Bronchial epithelial cell (primary cell): ENCODE data around the gene SLC17A4. TPM values are rescaled to one million over a fixed set of nuclear protein-coding genes. Genes with fewer than 3 reads are reported as not detected.

Experiments used
- DNase-seq: peaks from one replicate; pipeline ENCODE4 v3.0.0-alpha.2; 2010; ENCODE audit warnings: low read depth
- FAIRE-seq: peaks from 2 replicates; lab custom pipeline; 2011; peaks lifted over from hg19 to GRCh38; lab: Jason Lieb, UNC
- H3K27me3 ChIP-seq: 2 replicates; pipeline ENCODE4 v1.5.1; 2011; ENCODE audit warnings: low read length; ENCODE audit not compliant: control insufficient read depth, insufficient read depth
- H3K36me3 ChIP-seq: 2 replicates; pipeline ENCODE4 v1.5.1; 2011; ENCODE audit warnings: low read length; ENCODE audit not compliant: control insufficient read depth, insufficient read depth
- H3K4me3 ChIP-seq: 2 replicates; pipeline ENCODE4 v1.5.1; 2011; ENCODE audit warnings: mild to moderate bottlenecking, low read depth, low read length, control low read depth
- total RNA-seq: library from RNA; depleted of rRNA; stranded (reverse); fragments of >200 nt; gene quantifications from 2 replicates; pipeline ENCODE4 v1.2.1, GENCODE V29; 2014
- TF ChIP-seq, protein P1 (sequence below): IDR thresholded peaks from 2 replicates; pipeline ENCODE4 v1.5.1; 2011; ENCODE audit warnings: mild to moderate bottlenecking, moderate library complexity, low read length, control low read depth, inconsistent platforms; ENCODE audit not compliant: insufficient read depth, severe bottlenecking

Gene SLC17A4
- not detected in 2 replicates for total RNA-seq

- DNase-seq (no peak), FAIRE-seq (no peak)
- TF ChIP-seq, protein P1, sequence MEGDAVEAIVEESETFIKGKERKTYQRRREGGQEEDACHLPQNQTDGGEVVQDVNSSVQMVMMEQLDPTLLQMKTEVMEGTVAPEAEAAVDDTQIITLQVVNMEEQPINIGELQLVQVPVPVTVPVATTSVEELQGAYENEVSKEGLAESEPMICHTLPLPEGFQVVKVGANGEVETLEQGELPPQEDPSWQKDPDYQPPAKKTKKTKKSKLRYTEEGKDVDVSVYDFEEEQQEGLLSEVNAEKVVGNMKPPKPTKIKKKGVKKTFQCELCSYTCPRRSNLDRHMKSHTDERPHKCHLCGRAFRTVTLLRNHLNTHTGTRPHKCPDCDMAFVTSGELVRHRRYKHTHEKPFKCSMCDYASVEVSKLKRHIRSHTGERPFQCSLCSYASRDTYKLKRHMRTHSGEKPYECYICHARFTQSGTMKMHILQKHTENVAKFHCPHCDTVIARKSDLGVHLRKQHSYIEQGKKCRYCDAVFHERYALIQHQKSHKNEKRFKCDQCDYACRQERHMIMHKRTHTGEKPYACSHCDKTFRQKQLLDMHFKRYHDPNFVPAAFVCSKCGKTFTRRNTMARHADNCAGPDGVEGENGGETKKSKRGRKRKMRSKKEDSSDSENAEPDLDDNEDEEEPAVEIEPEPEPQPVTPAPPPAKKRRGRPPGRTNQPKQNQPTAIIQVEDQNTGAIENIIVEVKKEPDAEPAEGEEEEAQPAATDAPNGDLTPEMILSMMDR, result no peak
- Histone ChIP-seq H3K36me3 (no peaks in the 10 kb centered on the region), H3K27me3 (peaks cover 5% of the 10 kb centered on the region), H3K4me3 (no peak within 1 kb of the TSS)
Measured at GRCh38 chr6:25754535-25754934, at the start of gene SLC17A4. Gene SLC17A4, plus strand, starts transcription at chr6:25754742. Its CDS starts 7,221 bp downstream, at chr6:25761963.

GRCh38 chr6:25706314-25707014 lies 48.1 kb upstream of the SLC17A4 start:
- FAIRE-seq (no peak), DNase-seq (peak; percentile 21)
- no peak overlapping the region for H3K4me3 ChIP-seq
- TF ChIP-seq, protein P1, result no peak
- no peaks in the 10 kb centered on the region for H3K36me3 ChIP-seq
- H3K27me3 ChIP-seq, result no peaks in the 10 kb centered on the region

GRCh38 chr6:25709761-25710160 lies 44.8 kb upstream of the SLC17A4 start:
- H3K36me3 ChIP-seq, result no peaks in the 10 kb centered on the region
- DNase-seq (no peak), FAIRE-seq (no peak)
- no peaks in the 10 kb centered on the region for H3K27me3 ChIP-seq
- H3K4me3 ChIP-seq, result no peak overlapping the region
- TF ChIP-seq, protein P1, result no peak

DNA sequence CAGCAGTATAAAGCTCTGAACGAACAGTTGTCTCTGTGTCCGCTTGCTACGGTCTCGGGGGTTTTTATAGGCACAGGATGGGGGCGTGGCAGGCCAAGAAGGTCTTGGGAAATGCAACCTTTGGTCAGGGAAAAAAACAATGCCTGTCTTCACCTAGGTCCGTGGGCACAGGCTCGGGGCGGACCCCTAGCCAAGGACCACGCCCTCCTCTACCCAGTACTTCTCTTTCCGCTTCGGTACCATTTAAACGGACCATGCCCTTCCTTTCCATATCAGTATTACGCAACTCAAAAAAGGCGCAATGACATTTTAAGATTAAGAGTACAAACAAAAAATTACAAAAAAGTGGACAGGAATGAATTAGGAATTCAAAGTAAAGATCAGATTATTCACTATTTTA lies 44.3 kb upstream of the SLC17A4 start:
- FAIRE-seq (no peak), DNase-seq (no peak)
- Histone ChIP-seq H3K36me3 (no peaks in the 10 kb centered on the region), H3K4me3 (no peak overlapping the region), H3K27me3 (no peaks in the 10 kb centered on the region)
- TF ChIP-seq, protein P1, result no peak

DNA sequence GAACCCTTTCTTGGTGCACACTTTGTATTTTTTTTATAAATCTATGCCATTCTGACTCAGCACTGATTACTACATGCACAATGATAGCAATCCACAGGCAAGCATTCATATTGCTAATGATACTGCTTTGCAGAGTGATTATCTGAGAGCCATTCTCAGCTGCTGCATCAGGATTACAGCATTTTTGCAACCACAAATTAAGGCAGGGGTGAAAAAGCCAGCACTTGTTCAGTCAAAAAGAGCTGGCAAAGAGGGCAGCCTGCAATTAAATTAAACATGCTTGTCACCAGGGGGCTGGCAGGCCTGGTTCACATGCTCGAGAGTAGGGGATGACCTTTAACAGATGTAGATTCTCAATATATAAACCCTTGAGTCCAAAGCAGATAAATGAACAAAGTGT lies 40.7 kb upstream of the SLC17A4 start:
- Histone ChIP-seq H3K27me3 (no peaks in the 10 kb centered on the region), H3K36me3 (no peaks in the 10 kb centered on the region), H3K4me3 (no peak overlapping the region)
- FAIRE-seq, result no peak
- DNase-seq, result peak; percentile 15
- TF ChIP-seq, protein P1, result no peak

DNA sequence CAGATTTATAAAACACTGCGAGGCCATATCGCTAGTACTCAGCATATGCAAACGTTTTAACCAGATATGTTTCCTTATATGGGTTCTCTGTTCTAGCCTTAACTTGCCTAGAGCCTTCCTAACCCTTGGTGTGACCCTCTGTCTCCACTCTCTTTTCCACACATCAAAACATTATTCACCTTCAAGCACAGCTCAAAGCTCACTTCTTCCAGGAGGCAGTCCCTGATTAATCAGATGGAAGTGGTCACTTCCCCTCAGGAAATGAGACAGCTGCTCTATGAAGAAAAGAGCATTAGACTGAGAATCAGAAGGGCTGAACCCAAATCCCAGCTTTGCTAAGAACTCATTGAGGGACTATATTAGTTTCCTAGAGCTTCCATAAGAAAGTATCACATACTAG lies 39.8 kb upstream of the SLC17A4 start:
- DNase-seq (peak; percentile 44), FAIRE-seq (no peak)
- H3K36me3 ChIP-seq, result no peaks in the 10 kb centered on the region
- no peaks in the 10 kb centered on the region for H3K27me3 ChIP-seq
- no peak overlapping the region for H3K4me3 ChIP-seq
- TF ChIP-seq, protein P1, result no peak
